DOHH2 (cell line): ENCODE measurements around the gene IL1RL2.

Experiments used
- EZH2phosphoT487 ChIP-seq: fragments of 200-600 bp; sonication (generic); IDR thresholded peaks from 2 replicates; pipeline ENCODE4 v1.6.1; 2017; ENCODE audit warnings: borderline replicate concordance, mild to moderate bottlenecking, antibody characterized with exemption, low read length, moderate library complexity, mixed read lengths
- TF ChIP-seq, protein P1 (sequence below): fragments of 200-600 bp; sonication (generic); IDR thresholded peaks from one replicate; pipeline ENCODE4 v1.5.1; 2014; ENCODE audit warnings: antibody characterized with exemption, mild to moderate bottlenecking, low read depth, low read length; ENCODE audit not compliant: poor library complexity, severe bottlenecking

DNA sequence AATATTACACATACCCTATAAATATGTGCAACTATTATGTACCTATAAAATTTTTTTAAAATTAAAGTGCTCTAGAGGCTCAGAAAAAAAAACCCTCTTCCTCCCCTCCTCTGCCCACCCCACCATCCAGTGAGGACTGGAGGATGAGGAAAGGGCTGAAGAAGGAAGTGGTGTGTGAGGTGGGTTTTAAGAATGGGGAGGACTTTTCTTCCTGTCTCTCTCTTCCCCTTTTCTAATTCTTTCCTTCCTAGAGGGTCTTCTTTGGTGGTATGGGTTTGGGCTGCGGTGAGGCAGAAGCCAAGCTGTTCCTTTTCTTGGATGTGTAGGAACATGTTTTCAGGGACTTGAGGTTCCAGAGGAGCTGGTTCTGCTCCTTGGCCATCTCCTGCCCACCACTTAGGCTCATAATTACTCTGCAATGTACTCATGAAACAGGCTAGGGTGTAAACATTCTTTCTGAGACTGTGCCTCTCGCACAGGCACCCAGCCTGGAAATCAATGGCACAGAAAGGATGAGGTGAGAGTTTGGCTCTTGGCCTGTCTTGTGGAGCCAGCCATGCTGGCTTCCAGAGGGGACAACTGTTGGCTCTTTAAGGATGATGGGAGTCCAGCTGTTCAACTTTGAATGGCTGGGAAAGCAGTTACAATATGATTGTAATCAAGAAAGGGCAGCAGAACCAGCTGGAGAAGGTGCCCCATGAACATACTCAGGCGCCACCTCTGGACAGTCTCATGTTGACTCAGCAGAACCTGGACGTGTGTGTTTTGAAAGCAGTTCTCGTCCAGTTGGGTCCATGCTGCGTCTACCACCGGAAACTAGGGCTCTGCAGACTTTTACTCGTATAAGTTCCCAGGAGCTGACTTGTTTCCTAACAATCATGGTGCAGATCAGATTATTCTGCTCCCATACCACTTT, 38.3 kb downstream of the IL1RL2 start:
- TF ChIP-seq, protein P1, sequence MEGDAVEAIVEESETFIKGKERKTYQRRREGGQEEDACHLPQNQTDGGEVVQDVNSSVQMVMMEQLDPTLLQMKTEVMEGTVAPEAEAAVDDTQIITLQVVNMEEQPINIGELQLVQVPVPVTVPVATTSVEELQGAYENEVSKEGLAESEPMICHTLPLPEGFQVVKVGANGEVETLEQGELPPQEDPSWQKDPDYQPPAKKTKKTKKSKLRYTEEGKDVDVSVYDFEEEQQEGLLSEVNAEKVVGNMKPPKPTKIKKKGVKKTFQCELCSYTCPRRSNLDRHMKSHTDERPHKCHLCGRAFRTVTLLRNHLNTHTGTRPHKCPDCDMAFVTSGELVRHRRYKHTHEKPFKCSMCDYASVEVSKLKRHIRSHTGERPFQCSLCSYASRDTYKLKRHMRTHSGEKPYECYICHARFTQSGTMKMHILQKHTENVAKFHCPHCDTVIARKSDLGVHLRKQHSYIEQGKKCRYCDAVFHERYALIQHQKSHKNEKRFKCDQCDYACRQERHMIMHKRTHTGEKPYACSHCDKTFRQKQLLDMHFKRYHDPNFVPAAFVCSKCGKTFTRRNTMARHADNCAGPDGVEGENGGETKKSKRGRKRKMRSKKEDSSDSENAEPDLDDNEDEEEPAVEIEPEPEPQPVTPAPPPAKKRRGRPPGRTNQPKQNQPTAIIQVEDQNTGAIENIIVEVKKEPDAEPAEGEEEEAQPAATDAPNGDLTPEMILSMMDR = no peak
- no peak for TF ChIP-seq EZH2phosphoT487
